H7 (cell line): Measurements from ENCODE around the gene TSPAN11. TPM values are rescaled to one million over a fixed set of nuclear protein-coding genes. Genes with fewer than 3 reads are reported as not detected.
"Not testable (repeated sequence)": the region's sequence is repeated elsewhere in the genome, so short reads cannot be mapped to it uniquely, and the experiment has no call there.

Experiments
- DNase-seq: peaks from one replicate; pipeline ENCODE4 v3.0.0; 2012
- H3K27me3 ChIP-seq: 2 replicates; pipeline ENCODE4 v1.6.0; 2011; ENCODE audit warnings: mild to moderate bottlenecking, low read length; ENCODE audit not compliant: control insufficient read depth, insufficient read depth
- H3K36me3 ChIP-seq: replicated peaks from 2 replicates; pipeline ENCODE4 v1.5.1; 2011; ENCODE audit warnings: low read length; ENCODE audit not compliant: control insufficient read depth, insufficient read depth
- H3K4me3 ChIP-seq: 2 replicates; pipeline ENCODE4 v1.5.1; 2011; ENCODE audit warnings: low read depth, mild to moderate bottlenecking, control low read depth, low read length, moderate library complexity; ENCODE audit not compliant: insufficient read depth
- total RNA-seq: library from RNA; depleted of rRNA; stranded (reverse); fragments of >200 nt; shearing (Covaris generic); gene quantifications from 2 replicates; pipeline ENCODE4 v1.2.3, GENCODE V29; 2014

The TSPAN11 gene
- total RNA-seq, 1 experiment from 2014 or later: 0.42 TPM

DNA sequence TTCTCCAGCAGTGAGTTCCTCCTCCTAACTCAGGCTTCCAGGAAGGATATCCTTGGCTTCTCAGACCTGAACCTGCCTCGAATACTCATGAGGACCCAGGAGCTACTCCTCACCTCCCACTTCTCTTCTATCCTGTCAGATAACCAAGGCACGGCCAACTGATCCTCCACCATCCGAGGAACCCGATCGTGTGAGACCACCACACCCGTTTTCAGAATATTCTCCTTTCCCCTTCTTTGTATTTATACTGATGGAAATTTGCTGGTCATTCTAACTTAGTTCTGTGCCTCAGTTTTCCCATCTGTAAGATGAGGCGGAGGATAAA, 86.0 kb downstream of the TSPAN11 start:
- DNase-seq, H3K27me3 ChIP-seq, H3K36me3 ChIP-seq, H3K4me3 ChIP-seq: not testable (repeated sequence)

DNA sequence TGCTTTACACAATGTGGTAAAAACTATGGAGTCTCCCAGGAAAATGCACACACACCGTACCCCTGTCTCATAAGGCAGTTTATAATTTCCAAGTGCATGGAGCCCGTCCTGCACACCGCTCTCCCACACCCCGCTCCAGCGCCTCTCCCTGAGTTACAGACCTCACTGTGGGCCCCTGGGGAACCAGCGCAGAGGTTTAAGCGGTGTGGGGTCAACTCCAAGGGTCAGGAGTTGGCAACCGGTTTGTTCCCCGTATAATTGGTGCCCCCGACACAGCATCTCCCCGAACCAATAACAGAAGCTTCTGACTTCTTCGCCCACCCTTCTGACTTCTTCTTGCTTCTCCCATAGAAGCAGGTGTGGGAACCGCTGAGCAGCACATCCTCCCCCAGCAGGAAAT, 88.7 kb downstream of the TSPAN11 start:
- no peak for DNase-seq
- H3K36me3 ChIP-seq: no peaks in the 10 kb centered on the region
- H3K4me3 ChIP-seq: no peak overlapping the region
- no peaks in the 10 kb centered on the region for H3K27me3 ChIP-seq

DNA sequence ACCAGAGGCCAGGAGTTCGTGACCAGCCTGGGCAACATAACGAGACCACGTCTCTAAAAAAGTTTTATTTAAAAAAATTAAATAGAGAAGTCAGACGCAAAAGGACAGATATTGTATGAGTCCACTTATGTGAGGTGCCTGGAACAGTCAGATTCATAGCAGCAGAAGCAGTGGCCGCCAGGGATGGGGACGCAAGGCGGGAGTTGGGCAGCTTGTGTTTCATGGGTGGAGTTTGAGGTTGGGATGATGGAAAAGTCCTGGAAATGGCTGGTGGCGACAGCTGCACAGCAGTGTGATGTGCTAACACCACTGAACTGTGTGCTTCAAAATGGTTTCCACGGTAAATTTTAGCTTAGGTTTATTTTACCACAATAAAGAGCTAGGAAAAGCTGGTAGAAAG, 89.5 kb downstream of the TSPAN11 start:
- H3K27me3 ChIP-seq: no peaks in the 10 kb centered on the region
- DNase-seq: no peak
- H3K36me3 ChIP-seq: no peaks in the 10 kb centered on the region

DNA sequence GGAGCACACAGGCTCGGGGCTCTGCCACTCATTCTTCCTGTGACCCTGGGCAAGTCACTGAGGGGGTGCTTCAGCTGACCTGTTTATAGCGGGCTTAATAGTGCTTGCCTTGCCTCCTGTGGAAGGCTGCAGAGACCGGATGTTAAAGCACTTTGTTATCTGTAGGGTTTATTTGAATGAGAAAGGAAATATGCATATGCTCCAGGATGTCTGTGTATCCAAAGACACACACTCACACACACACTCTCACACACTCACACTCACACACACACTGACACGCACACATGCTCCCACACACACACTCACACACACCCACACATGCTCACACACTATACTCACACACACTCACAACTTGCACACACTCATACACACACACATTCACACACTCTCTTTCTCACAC, 91.0 kb downstream of the TSPAN11 start:
- Histone ChIP-seq H3K4me3 (no peak overlapping the region), H3K36me3 (no peaks in the 10 kb centered on the region), H3K27me3 (no peaks in the 10 kb centered on the region)
- no peak for DNase-seq

More for the DNA sequence above, 89.5 kb downstream of the TSPAN11 start:
- no peak overlapping the region for H3K4me3 ChIP-seq

DNA sequence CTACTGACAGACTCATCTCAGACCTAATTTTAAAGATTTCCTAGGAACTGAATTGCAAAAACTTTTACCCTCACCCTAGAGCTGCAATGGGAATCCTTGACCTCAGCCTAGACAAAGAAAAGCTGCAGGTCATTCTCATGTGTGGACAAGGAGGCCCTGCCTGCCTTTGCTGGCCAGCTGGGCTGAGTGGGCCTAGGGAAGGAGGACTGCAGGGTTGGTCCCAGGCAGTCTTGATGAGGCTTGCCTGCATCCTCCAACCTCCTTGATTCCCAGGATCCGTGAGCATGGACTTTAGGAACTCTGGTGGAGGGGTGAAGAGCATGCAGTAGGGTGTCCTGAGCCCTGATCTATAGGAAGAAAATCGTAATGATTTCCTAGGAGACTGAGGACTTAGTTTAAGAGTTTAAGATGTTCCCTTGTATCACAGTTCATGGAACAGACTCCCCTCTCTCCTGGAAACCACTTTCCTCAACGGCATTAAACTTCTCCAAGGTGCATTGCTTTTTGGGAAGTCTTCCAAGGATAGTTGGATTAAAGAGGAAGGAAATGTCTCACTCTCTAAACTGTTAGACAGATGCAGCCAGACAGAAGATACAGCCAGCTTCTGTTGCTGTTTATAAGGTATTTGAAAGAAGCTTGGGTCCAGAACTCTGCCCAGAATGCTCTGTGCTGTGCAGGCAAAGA, 91.7 kb downstream of the TSPAN11 start:
- H3K27me3 ChIP-seq: no peaks in the 10 kb centered on the region
- no peak for DNase-seq

DNA sequence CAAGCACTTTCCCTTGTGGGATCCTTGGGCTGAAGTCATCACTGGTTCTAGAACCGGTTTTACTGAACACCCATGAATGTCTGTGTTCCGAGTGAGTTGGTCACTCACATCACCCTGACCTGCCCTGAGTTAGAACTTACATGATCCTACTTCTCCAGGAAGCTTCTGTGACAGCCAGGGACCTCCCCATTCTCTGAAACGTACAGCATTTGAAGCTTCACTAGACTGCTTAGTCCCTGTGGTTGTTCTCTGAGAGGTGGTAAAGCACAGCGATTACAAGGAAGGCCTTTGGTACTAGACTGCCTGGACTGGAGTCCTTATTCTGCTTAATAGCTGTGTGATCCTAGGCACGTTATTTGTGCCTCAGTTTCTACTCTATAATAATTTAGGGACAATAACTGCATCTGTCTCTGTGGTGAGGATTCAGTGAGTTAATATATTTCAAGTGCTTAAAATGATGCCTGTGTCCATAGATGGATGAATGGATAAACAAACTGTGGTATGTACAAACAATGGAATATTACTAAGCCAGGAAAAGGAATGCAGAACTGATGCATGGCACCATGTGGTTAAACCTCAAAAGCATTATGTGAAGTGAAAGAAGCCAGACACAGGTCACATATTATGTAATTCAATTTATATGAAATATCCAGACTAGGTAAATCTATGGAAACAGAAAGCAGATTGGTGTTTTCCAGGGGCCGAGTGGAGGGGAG, 92.4 kb downstream of the TSPAN11 start:
- Histone ChIP-seq H3K27me3 (no peaks in the 10 kb centered on the region), H3K36me3 (no peaks in the 10 kb centered on the region), H3K4me3 (no peak overlapping the region)
- DNase-seq: no peak

More for the DNA sequence above, 91.7 kb downstream of the TSPAN11 start:
- Histone ChIP-seq H3K4me3 (no peak overlapping the region), H3K36me3 (no peaks in the 10 kb centered on the region)

DNA sequence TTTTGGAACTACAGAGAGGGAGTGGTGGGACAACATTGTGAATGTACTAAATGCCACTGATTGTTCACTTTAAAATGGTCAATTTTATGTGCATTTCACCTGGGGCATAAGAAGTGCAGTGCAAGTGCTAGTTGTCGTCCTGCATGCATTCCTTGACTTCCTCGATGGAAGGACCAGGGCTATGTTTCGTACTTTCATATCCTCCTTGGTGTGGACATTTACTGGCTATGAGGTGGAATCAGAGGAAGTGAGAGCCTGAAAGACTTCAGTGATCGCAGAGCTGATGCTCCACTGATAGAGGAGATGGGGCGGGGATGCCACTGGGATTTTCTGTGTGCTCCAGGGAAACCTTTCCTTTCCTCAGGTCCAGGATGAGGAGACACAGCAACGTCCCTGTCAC, 93.0 kb downstream of the TSPAN11 start:
- H3K36me3 ChIP-seq: no peaks in the 10 kb centered on the region
- H3K27me3 ChIP-seq: no peaks in the 10 kb centered on the region
- H3K4me3 ChIP-seq: no peak overlapping the region
- no peak for DNase-seq

DNA sequence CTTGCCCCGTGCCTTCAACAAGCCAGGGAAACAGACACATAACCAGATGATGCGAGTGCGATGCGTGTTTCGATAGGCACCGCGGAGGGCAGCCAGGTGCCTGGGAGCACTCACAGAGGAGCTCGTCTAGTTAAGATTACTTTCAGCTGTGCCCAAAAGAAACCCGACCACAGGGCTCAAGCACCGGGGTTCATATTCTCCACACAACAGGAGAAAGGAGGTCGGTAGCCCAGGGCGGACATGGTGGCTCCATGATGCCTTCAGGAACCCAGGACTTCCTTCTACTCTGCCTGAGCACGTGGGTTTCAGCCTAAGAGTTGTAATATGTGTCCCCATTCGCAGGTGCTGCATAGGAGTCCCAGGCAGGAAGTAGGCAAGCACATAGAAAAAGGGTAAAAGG, 93.4 kb downstream of the TSPAN11 start:
- H3K4me3 ChIP-seq: no peak overlapping the region
- no peaks in the 10 kb centered on the region for H3K27me3 ChIP-seq
- no peak for DNase-seq
- H3K36me3 ChIP-seq: no peaks in the 10 kb centered on the region

DNA sequence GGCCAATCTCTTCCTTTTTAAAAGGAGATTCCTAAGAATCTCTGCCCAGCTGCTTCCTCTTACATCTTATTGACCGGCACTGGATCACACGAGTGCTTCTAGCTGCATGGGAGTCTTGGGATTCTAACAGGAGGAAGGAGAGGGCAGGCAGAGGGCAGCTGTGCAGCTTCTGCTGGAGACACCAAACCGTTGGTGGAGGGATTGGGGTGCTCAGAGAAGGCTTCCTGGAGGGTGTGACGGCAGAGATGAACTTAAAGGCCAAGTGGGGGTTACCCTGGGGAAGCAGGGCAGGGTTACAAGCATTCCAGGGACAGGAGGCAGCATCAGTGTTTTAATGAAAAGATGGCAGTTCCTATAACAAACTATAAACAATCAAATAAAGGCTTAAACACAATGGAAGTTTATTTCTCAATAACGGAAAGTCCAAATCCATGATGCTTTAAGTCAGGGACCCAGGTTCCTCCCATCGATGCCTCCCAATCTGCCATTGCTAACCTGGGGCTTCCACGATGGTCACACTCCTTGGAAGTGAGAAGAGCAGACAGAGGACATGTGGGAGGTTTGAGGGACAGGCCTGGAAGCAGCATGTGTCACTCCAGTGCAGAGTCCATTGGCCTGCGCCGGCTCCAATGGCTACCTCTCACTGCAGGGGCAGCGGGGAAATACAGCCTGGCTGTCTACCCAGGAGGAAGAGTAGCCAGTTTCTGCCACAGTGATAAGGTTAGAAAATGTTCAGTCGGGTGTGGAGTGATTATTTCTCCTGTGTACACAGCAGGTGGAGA, 94.0 kb downstream of the TSPAN11 start:
- no peak for DNase-seq
- no peaks in the 10 kb centered on the region for H3K36me3 ChIP-seq
- no peaks in the 10 kb centered on the region for H3K27me3 ChIP-seq
- no peak overlapping the region for H3K4me3 ChIP-seq

DNA sequence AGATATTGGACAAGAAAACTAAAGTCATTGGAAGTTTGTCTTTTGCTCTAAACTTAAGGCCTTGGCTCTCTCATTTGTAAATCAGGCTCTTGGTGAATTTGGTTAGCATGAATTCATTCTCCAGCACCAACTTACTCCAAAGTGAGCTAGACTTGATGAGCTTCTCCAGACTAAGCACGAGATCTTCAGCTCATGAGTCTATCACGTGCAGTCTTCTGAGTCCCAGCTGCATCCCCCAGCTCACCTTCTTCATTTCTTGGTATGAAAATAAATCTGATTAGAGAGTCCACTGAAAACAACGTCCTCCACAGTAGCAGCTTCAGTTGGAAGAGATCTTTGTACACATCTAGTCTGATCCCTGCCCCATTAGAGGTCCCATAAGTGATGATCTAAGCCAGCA, 94.6 kb downstream of the TSPAN11 start:
- no peaks in the 10 kb centered on the region for H3K27me3 ChIP-seq
- no peak for DNase-seq
- H3K36me3 ChIP-seq: no peaks in the 10 kb centered on the region
- no peak overlapping the region for H3K4me3 ChIP-seq

DNA sequence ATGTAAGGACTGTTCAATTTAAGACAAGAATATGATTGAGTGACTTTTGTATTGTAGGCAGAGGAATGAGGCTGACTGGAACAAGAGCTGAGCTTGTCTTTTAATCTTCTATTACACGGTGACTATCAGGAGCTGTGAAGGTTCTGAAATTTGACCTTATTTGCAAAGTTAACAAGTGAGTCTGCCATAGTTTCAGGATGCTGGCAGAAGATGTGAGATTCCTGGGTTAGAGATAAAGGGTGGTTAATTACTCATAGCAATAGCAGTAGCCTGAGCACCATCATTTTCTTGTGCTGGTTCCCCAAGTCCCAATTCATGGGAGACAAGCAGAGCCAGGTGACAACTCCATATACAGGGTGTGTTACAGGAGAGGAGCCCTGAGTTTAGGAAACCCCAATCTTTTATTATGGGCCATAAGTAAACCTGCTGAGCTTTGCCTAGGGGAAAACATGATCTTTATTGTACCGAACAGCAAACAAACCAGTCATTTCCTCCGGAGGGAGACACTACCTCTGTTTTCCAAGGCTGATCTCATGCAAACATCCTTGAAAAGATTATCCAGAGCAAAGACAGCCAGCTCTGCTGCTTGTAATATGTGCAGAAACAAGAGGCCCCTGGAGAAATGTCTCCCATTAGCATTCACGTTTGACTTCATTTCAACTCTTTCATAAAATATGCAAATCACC, 95.4 kb downstream of the TSPAN11 start:
- Histone ChIP-seq H3K36me3 (no peaks in the 10 kb centered on the region), H3K4me3 (no peak overlapping the region), H3K27me3 (no peaks in the 10 kb centered on the region)
- DNase-seq: no peak

DNA sequence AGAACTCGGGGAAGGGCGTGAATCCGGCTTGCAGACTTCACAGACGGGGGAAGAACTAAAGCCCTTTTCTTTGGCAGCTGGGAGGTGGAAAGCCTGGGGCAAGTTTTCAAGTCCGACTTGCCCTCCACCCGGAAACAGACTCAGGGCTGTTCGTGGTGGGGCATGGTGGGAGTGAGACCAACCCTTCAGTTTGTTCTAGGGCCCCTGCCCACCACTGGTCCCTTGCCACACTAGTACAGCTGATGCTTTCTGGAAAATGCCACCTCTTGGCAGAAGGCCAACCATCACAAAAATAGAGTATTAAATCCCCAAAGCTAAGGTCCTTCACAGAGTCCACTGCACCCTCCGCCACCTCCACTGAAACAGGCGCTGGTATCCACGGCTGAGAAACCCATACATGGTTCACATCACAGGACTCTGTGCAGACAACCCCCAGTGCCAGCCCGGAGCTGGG, 96.8 kb downstream of the TSPAN11 start:
- Histone ChIP-seq H3K27me3 (no peaks in the 10 kb centered on the region), H3K36me3 (no peaks in the 10 kb centered on the region), H3K4me3 (no peak overlapping the region)
- no peak for DNase-seq

DNA sequence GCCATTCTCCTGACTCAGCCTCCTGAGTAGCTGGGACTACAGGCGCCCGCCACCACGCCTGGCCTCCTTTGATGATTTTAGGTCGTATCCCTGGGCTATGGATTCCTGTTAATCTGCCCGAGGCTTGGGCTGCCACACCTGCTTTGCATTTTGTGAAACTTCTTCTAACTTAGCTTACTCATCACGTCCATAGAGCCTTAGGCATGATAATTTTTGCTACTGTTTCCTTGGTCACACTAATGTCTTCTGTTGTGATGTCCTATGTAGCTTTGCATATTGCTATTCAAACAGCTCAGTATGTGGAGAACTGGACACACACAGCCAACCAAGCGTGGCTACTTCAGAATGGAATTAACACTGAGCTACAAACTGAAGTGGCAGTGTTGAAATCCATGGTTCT, 99.7 kb downstream of the TSPAN11 start:
- DNase-seq: no peak
- no peak overlapping the region for H3K4me3 ChIP-seq
- H3K27me3 ChIP-seq: no peaks in the 10 kb centered on the region
- no peaks in the 10 kb centered on the region for H3K36me3 ChIP-seq

DNA sequence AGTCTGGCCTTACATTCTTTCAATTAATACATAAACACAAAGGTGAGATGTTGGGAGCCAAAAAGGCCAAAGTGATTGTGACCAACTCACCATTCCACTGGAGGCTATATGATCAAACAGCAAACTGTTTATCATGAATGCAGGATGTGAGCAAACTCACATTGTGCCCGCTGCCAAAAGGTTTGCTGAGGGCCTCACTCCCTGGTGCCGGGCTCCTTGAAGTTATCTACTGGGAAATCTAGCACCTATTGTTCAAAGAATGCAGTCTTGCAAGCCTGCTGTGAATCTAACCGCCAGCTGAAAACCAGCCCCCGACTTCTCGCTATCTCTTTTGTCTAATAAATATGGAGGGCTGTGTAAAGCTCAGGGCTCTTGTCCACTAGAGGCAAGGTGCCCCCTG, 100.5 kb downstream of the TSPAN11 start:
- not testable (repeated sequence) for H3K4me3 ChIP-seq, H3K36me3 ChIP-seq, H3K27me3 ChIP-seq, DNase-seq
